Cardiac atrium fibroblast (primary cell): Measurements from ENCODE around the gene ERAL1. TPM values are rescaled to one million over a fixed set of nuclear protein-coding genes. Genes with fewer than 3 reads are reported as not detected.

Source experiments
- total RNA-seq: library from RNA; depleted of rRNA; stranded (reverse); fragments of >200 nt; gene quantifications from 2 replicates; pipeline ENCODE4 v1.2.3, GENCODE V29; 2015

The ERAL1 gene
- 43.1 and 44.8 TPM in 2 replicates for total RNA-seq

DNA sequence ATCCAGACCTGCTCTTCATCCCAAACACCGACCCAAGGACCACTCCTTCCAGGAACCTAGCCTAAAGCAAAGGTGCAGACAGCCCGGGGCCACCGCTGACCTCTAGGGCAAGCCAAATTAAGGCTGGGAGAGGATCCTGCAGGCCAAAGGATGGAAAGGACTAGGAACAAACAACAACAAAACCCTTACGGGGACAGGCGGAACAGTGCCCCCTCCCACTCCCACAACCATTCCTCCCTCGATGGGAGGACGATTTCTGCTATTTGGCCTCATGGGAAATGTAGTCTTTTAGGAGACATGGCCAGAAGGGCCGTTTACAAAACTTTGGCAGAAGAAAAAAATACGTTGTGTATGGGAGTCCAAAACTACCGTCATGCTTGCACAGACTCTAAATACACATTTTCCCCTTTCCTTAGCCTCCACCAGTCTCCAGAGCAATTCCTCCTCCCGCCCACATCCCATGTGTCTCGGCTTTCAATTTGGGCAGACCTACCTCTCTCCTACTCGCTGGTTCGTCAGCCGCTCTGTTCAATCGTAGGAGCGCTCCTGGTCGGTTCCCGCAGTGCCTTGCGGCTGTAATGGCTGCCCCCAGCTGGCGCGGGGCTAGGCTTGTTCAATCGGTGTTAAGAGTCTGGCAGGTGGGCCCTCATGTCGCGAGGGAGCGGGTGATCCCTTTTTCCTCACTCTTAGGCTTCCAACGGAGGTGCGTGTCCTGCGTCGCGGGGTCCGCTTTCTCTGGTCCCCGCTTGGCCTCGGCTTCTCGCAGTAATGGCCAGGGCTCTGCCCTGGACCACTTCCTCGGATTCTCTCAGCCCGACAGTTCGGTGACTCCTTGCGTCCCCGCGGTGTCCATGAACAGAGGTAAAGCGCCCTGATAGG, at the start of gene ERAL1:
Gene ERAL1, plus strand, starts transcription at position 560 of the 879 bp plus-strand sequence. Its CDS starts 19 bp downstream, at position 579.

DNA sequence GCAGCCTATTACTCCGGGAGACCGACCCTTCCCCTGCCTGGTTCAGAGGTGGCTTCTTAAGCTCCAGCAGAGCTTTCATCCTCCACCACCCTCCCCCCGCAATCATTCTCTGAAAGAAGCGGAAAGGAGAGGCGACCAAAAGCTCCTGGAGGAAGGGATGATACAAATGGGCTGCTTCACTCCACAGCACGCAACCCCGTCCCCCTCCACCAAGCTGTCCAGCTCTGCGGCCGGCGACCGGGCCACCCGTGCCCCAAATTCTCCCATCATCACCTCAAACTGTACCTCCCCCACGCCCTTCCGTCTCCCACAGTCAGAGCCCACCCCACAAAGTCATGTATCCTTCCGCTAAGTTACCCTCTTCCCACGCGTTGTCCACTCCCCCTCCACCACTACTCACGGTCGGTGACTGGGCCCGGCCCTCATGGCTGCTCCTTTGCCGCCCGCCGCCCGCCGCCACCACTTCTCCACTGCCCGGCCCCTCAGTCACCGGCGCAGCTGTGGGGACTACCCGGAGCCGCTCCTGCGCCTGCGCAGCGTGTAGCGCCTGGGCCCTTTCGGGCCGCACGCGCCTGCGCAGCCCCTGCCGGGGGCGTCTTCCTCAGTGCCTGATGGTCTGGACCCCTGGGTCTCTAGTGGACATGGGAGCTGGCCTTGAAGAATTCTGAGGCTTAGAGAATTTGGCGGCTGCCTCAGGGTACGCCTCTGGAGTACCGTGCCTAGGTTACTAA, 12.4 kb upstream of the ERAL1 start, which contains the start of gene FAM222B:
Gene FAM222B, minus strand, starts transcription at position 509 of the 731 bp plus-strand sequence. CDS start 76,123 bp downstream, outside the sequence.

DNA sequence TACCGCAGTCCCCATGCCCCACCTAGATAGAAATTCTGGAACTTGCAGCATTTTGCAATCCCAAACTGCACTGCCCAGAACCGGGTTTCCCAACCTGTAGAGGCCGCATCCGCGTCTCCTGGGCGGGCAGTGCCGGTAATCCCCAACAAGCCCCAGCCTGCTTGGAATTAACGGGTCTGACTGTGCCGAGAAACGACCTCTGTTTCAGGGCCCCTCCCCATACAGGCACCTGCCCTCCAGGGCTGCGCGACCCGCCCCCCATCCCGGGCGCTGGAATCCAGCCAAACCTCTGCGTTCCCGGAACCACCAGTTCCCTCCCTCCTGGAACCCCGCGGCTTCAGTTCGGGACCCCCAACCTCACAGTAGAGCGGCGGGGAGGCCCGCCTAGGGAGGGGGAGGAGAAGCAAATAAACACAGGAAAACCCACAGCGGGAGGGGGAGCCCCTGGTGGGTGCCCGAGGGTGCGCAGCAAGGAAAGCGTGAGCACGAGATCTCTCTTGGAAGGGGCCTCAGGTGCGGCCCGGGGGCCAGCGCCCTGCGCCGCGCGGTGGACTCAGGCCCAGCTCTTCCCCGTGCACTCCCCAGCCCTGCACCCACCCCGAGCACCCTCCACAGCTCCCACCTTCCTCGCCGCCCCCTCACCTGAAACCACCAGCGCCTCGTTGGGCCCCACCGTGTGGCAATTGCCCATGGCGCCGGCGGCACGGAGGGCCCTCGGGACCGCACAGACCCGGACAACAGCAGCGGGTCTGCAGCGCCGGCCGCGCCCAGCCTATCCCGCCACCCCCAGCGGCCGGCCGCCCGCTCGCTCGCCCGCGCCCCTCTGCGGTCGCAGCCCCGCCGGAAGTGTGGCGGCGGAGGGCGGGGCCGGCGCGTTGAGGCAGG, 42.3 kb downstream of the ERAL1 start, which contains the start of gene FLOT2:
Gene FLOT2, minus strand, starts transcription at position 850 of the 885 bp plus-strand sequence. Its CDS starts 159 bp downstream, at position 691.

DNA sequence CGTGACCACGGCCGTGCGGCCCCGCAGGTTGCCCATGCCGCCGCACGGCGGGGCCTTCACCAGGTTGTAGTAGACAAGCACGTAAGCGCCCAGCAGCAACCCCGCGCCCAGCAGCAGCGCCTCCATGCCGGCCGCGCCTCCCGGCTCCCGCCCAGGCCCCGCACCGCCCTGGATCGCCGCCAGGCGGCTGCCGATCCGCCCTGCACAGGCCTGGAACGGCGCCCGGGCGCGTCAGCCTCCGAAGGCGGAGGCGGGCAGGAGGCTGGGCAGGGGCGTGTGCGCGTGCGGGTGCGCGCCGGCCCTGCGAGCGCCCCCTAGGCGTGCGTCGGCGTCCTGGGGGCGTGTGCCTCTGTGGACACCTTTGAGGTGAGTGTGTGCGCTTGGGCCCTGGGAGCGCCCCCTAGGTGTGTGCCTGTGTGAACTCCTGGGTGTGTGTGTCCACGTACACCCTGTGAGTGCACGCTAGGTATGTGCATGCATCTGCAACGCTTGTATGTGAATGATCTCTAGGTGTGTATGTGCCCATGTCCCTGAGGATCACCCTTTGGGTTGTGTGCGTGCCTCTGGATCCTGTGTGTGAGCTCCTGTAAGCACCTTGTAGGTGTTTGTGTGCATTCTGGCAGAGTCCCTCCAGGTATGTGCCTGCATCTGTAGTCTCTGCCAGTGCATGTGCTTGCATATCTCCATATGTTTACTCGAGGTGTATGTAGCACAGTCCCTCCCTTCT, 48.2 kb downstream of the ERAL1 start, which contains the start of gene DHRS13:
Gene DHRS13, minus strand, starts transcription at position 261 of the 727 bp plus-strand sequence. Its CDS starts 135 bp downstream, at position 126.

Other genes with a start within 250 kb of the ERAL1 start
- gene RSKR, start 240.8 kb upstream of the ERAL1 start, total RNA-seq = 0.81 and 6.0 TPM in 2 replicates
- gene BLTP2, start 209.9 kb upstream of the ERAL1 start, total RNA-seq = 71.1 and 102 TPM in 2 replicates
- 42.1 and 66.3 TPM in 2 replicates for gene SDF2, start 193.1 kb upstream of the ERAL1 start, total RNA-seq
- 32.0 and 40.7 TPM in 2 replicates for gene SUPT6H, start 192.8 kb upstream of the ERAL1 start, total RNA-seq
- gene PROCA1, start 143.1 kb upstream of the ERAL1 start, total RNA-seq = under 0.01 TPM in 1 of 2 replicates, not detected in the other
- gene RAB34, start 137.1 kb upstream of the ERAL1 start, total RNA-seq = 266 and 343 TPM in 2 replicates
- 623 and 755 TPM in 2 replicates for gene RPL23A, start 135.0 kb upstream of the ERAL1 start, total RNA-seq
- 8.6 and 20.9 TPM in 2 replicates for gene TLCD1, start 128.8 kb upstream of the ERAL1 start, total RNA-seq
- gene NEK8, start 126.2 kb upstream of the ERAL1 start, total RNA-seq = 2.6 and 3.2 TPM in 2 replicates
- gene TRAF4, start 111.0 kb upstream of the ERAL1 start, total RNA-seq = 30.8 and 39.0 TPM in 2 replicates
- 4.7 and 16.0 TPM in 2 replicates for gene FAM222B, start 12.2 kb upstream of the ERAL1 start, total RNA-seq
- 69.7 and 76.8 TPM in 2 replicates for gene FLOT2, start 42.7 kb downstream of the ERAL1 start, total RNA-seq
- gene DHRS13, start 48.1 kb downstream of the ERAL1 start, total RNA-seq = 7.4 and 9.2 TPM in 2 replicates
- 18.2 and 18.8 TPM in 2 replicates for gene PHF12, start 96.5 kb downstream of the ERAL1 start, total RNA-seq
- gene SEZ6, start 151.0 kb downstream of the ERAL1 start, total RNA-seq = not detected in 2 replicates
- not detected in 2 replicates for gene PIPOX, start 188.1 kb downstream of the ERAL1 start, total RNA-seq